ENCODE measurements around the gene HTRA2.

DNA sequence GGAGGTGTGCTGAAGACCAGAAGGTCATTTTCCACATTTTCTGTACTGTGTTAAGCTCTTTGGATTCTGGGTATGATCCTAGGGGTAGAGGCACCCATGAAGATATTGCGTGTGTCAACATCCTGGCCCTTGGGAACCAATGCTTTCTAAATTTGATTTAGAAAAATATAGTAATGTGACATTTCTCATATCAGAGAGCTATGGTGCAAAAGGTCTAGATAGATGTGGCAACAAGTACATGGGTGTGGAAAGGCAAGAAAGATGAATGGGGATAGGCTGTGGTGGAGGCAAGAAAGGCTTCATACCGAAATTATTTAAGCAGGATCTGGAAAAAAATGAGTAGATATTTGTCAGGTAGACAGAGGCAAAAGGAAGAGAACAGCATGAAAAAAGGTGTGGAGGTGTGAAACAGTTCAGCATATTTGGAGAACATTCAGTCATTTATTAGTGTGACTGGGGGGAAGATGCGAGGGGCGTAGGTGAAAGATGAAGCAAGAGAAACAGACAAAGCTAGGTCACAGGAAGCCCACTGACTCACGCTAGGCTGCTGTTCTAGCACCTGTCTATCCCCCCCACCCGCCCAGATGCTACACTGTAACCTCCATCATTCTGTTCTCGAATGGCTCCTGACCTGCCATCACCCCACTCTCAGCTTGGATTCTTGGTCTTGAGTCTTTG lies 36.5 kb downstream of the HTRA2 start:
- TF ChIP-seq CTCF (IDR thresholded peaks at IDR 0.05), result no peak
- no peak for TF ChIP-seq POLR2A (IDR thresholded peaks at IDR 0.05)
